GM18870 (cell line): ENCODE results near the gene RASA2.

Experiments
- ATAC-seq: cut with Tn5 transposase; IDR thresholded peaks from one replicate; pipeline ENCODE4 v1.9.1; 2021; ENCODE audit warnings: moderate library complexity; ENCODE audit not compliant: unreplicated experiment

Gene RASA2

GRCh38 chr3:141486746-141487520 lies at the start of gene RASA2:
RASA2 (plus strand) TSS chr3:141487027; CDS start chr3:141487084, 57 bp downstream.
- ATAC-seq, result peak; percentile 12

- no peak for ATAC-seq
Observed at GRCh38 chr3:141439589-141439988, 47.2 kb upstream of the RASA2 start.

- ATAC-seq, result peak; percentile 7
Observed at GRCh38 chr3:141440942-141441341, 45.9 kb upstream of the RASA2 start.

- peak; percentile 79 for ATAC-seq
Observed at GRCh38 chr3:141441381-141442364, 45.2 kb upstream of the RASA2 start.

GRCh38 chr3:141442446-141442845 lies 44.4 kb upstream of the RASA2 start:
- ATAC-seq, result no peak

GRCh38 chr3:141442914-141443313 lies 43.9 kb upstream of the RASA2 start:
- ATAC-seq, result no peak

GRCh38 chr3:141444586-141445285 lies 42.1 kb upstream of the RASA2 start:
- ATAC-seq, result no peak

- ATAC-seq, result no peak
Observed at GRCh38 chr3:141445990-141446389, 40.8 kb upstream of the RASA2 start.

GRCh38 chr3:141446737-141447136 lies 40.1 kb upstream of the RASA2 start:
- no peak for ATAC-seq

GRCh38 chr3:141447383-141447782 lies 39.4 kb upstream of the RASA2 start:
- ATAC-seq, result no peak

- no peak for ATAC-seq
Observed at GRCh38 chr3:141448606-141449220, 38.1 kb upstream of the RASA2 start.

GRCh38 chr3:141449424-141449823 lies 37.4 kb upstream of the RASA2 start:
- ATAC-seq, result no peak

GRCh38 chr3:141450727-141451375 lies 36.0 kb upstream of the RASA2 start:
- ATAC-seq, result no peak

GRCh38 chr3:141452045-141452444 lies 34.8 kb upstream of the RASA2 start:
- ATAC-seq, result peak; percentile 59

GRCh38 chr3:141452773-141453172 lies 34.1 kb upstream of the RASA2 start:
- ATAC-seq, result no peak

- no peak for ATAC-seq
Observed at GRCh38 chr3:141454054-141454453, 32.8 kb upstream of the RASA2 start.

- peak; percentile 42 for ATAC-seq
Observed at GRCh38 chr3:141454906-141455602, 31.8 kb upstream of the RASA2 start.

- no peak for ATAC-seq
Observed at GRCh38 chr3:141455603-141456300, 31.1 kb upstream of the RASA2 start.

GRCh38 chr3:141456301-141456625 lies 30.6 kb upstream of the RASA2 start:
- ATAC-seq, result no peak
